ENCODE results near the gene SYDE1.

DNA sequence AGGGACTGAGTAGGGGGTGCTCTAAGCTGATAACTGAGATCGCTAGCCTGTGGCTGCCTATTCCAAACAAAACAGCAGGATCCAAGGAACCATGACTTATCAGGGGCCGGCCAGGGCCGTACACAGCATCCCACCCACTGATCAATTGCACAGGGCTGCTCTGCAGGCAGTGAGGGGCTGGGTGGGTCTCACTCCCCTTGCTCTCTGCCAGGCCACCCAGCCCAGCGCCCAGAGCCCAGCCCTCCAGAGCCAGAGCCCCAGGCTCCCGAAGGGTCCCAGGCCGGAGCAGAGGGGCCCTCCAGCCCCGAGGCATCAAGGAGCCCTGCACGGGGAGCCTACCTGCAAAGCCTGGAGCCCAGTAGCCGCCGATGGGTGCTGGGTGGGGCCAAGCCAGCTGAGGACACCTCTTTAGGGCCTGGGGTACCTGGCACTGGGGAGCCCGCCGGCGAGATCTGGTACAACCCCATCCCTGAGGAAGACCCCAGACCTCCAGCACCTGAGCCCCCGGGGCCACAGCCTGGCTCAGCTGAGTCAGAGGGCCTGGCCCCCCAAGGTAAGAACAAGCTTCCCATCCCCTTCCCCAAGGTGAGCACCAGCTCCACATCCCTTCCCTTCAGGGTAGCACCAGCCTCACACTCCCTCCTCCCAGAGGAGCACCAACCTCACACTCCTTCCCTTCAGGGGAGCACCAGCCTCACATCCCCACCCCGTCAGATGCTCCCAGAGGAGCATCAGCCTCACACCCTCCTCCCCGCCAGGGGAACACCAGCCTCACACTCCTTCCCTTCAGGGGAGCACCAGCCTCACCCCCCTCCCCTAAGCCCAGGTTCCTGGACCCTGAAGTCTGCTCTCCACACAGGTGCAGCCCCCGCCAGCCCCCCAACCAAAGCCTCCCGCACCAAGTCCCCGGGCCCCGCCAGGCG is 1.9 kb downstream of the SYDE1 start:
- TF ChIP-seq GATA2 (IDR thresholded peaks at IDR 0.05; ENCODE audit: low read depth, low read length) = no peak
- no peak for TF ChIP-seq GATA3 (IDR thresholded peaks at IDR 0.05; ENCODE audit: low read depth, low read length)

All from SH-SY5Y (cell line).